SK-N-SH (cell line): ENCODE data around the gene CBFB. TPM values are rescaled to one million over a fixed set of nuclear protein-coding genes. Genes with fewer than 3 reads are reported as not detected.

Source experiments
- CTCF ChIA-PET: fragments of 300-600, 350-600 bp; formaldehyde crosslinking; extraction: SDS; loops from one replicate; lab custom pipeline; 2021; lab: Yijun Ruan, JAX
- POLR2A ChIA-PET: fragments of 350-600 bp; sonication (Branson Sonifier 250); formaldehyde crosslinking; extraction: SDS; loops from one replicate; lab custom pipeline; 2020; ENCODE audit warnings: antibody characterized with exemption, inconsistent platforms; lab: Yijun Ruan, JAX
- DNase-seq: peaks from one replicate; pipeline ENCODE4 v3.0.0; 2012
- H2AFZ ChIP-seq: fragments of 200-600 bp; sonication (generic); 2 replicates; pipeline ENCODE4 v1.8.1; 2016; ENCODE audit warnings: antibody characterized with exemption, mild to moderate bottlenecking, low read depth
- H3F3A ChIP-seq: fragments of 200-600 bp; sonication (generic); replicated peaks from 2 replicates; pipeline ENCODE3; 2016; ENCODE audit warnings: antibody characterized with exemption, mild to moderate bottlenecking; ENCODE audit not compliant: insufficient read depth
- H3K27ac ChIP-seq, 2 experiments: fragments of 200-500 bp in 1 of 2; fragments of 200-600 bp in 1 of 2; sonication (Bioruptor generic) in 1 of 2; sonication (generic), shearing (Covaris generic) in 1 of 2; 2 replicates each; pipeline versions ENCODE4 v1.5.1 to v1.6.1; 2014 to 2016; ENCODE audit warnings: low read depth in 2 of 2, inconsistent platforms in 1 of 2, low read length in 1 of 2, mild to moderate bottlenecking in 1 of 2, mixed read lengths in 1 of 2
- H3K27me3 ChIP-seq: fragments of 200-600 bp; sonication (generic), shearing (Covaris generic); 2 replicates; pipeline ENCODE4 v1.6.1; 2016; ENCODE audit warnings: mixed run types; ENCODE audit not compliant: insufficient read depth
- H3K36me3 ChIP-seq, 2 experiments: fragments of 200-500 bp in 1 of 2; fragments of 200-600 bp in 1 of 2; sonication (Bioruptor generic) in 1 of 2; sonication (generic) in 1 of 2; replicated peaks in 1 of 2; 2 replicates each; pipeline versions ENCODE3 to v1.5.1; 2014 to 2016; ENCODE audit warnings: low read length in 1 of 2, mild to moderate bottlenecking in 1 of 2; ENCODE audit not compliant: insufficient read depth in 2 of 2, control insufficient read depth in 1 of 2
- H3K4me1 ChIP-seq, 2 experiments: fragments of 200-500 bp in 1 of 2; fragments of 200-600 bp in 1 of 2; sonication (Bioruptor generic) in 1 of 2; sonication (generic), shearing (Covaris generic) in 1 of 2; 2 replicates each; pipeline versions ENCODE4 v1.5.1 to v1.6.1; 2014 to 2016; ENCODE audit warnings: low read depth in 1 of 2, low read length in 1 of 2, mixed run types in 1 of 2; ENCODE audit not compliant: insufficient read depth in 2 of 2, control insufficient read depth in 1 of 2
- H3K4me2 ChIP-seq: fragments of 200-600 bp; sonication (generic), shearing (Covaris generic); 2 replicates; pipeline ENCODE4 v1.6.1; 2017; ENCODE audit warnings: mixed run types
- H3K4me3 ChIP-seq, 2 experiments: fragments of 200-500 bp in 1 of 2; fragments of 200-600 bp in 1 of 2; sonication (Bioruptor generic) in 1 of 2; sonication (generic), shearing (Covaris generic) in 1 of 2; 2 replicates each; pipeline versions ENCODE4 v1.5.1 to v1.8.1; 2014 to 2016; ENCODE audit warnings: low read depth in 2 of 2, inconsistent platforms in 1 of 2, low read length in 1 of 2, mild to moderate bottlenecking in 1 of 2, mixed read lengths in 1 of 2, moderate library complexity in 1 of 2
- H3K79me2 ChIP-seq: fragments of 200-600 bp; sonication (generic); 2 replicates; pipeline ENCODE4 v1.8.1; 2017; ENCODE audit warnings: mild to moderate bottlenecking; ENCODE audit not compliant: insufficient read depth
- H3K9ac ChIP-seq: fragments of 200-600 bp; sonication (generic); 2 replicates; pipeline ENCODE4 v1.6.1; 2017; ENCODE audit warnings: mixed run types
- H3K9me2 ChIP-seq: fragments of 200-600 bp; sonication (generic); 2 replicates; pipeline ENCODE4 v1.6.1; 2017; ENCODE audit warnings: mixed run types
- H3K9me3 ChIP-seq: fragments of 200-600 bp; sonication (generic); 2 replicates; pipeline ENCODE4 v1.6.1; 2017; ENCODE audit warnings: mixed run types, mild to moderate bottlenecking, moderate library complexity
- H4K20me1 ChIP-seq: fragments of 200-600 bp; sonication (generic); 2 replicates; pipeline ENCODE4 v1.6.1; 2017; ENCODE audit warnings: mild to moderate bottlenecking, mixed run types; ENCODE audit not compliant: insufficient read depth
- GATA2 ChIP-seq: sonication (generic); formaldehyde crosslinking; IDR thresholded peaks from 2 replicates; pipeline ENCODE4 v1.5.0; 2020; ENCODE audit warnings: mild to moderate bottlenecking, missing genetic modification reagents
- JUND ChIP-seq: IDR thresholded peaks from 2 replicates; pipeline ENCODE4 v1.4.0; 2012
- NFIC ChIP-seq: IDR thresholded peaks from 2 replicates; pipeline ENCODE4 v1.4.0; 2012; ENCODE audit warnings: borderline replicate concordance
- RAD21 ChIP-seq: IDR thresholded peaks from 2 replicates; pipeline ENCODE4 v1.6.1; 2012; ENCODE audit warnings: mild to moderate bottlenecking, low read length
- SMC3 ChIP-seq: IDR thresholded peaks from 2 replicates; pipeline ENCODE4 v1.6.1; 2012; ENCODE audit warnings: low read depth, low read length, improper control_type of control experiment
- TAF1 ChIP-seq: IDR thresholded peaks from 2 replicates; pipeline ENCODE4 v1.6.1; 2012; ENCODE audit warnings: low read depth, mild to moderate bottlenecking, low read length, moderate library complexity, borderline replicate concordance
- YY1 ChIP-seq: IDR thresholded peaks from 2 replicates; pipeline ENCODE4 v1.4.0; 2012; ENCODE audit warnings: low read depth, mild to moderate bottlenecking
- WGBS: methylation state at CpG from one replicate; pipeline ENCODE4 v1.1.6; 2017; ENCODE audit warnings: low lambda C conversion rate; 5-methylcytosine and 5-hydroxymethylcytosine counted together
- polyA plus RNA-seq, 3 experiments: library from polyadenylated mRNA; depleted of rRNA; stranded (reverse); fragments of >200 nt; gene quantifications; 2 replicates each; pipeline ENCODE4 v1.2.3, GENCODE V29; 2012
- TF ChIP-seq, protein P1 (sequence below): fragments of 200-600 bp; sonication (generic); IDR thresholded peaks from 2 replicates; pipeline ENCODE4 v1.6.1; 2017; ENCODE audit warnings: antibody characterized with exemption, mild to moderate bottlenecking, moderate library complexity
- TF ChIP-seq, protein P2 (sequence below): fragments of 150-350 bp; IDR thresholded peaks from 2 replicates; pipeline ENCODE4 v1.6.1; 2016; ENCODE audit warnings: mild to moderate bottlenecking, low read depth, low read length
- TF ChIP-seq, protein P3 (sequence below): IDR thresholded peaks from 2 replicates; pipeline ENCODE4; 2012

Gene CBFB
- polyA plus RNA-seq, 1 of the 3 experiments (the other 2 are of a cell fraction), result 40.1 TPM

DNA sequence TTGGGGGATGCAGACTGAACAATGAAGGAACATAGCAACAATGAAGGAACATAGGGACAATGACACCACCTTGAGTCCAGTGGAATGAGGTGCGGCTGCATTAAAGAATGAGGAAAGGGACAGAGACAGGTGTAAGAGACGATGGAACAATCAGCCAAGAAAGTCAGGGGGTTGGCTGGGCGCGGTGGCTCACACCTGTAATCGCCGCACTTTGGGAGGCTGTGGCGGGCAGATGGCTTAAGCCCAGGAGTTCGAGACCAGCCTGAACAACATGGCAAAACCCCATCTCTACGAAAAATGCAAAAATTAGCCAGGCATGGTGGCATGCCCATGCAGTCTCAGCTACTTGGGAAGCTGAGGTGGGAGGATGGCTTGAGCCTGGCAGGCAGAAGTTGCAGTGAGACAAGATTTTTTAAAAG lies 13.6 kb upstream of the CBFB start:
- Histone ChIP-seq H3F3A (peaks cover 10% of the 10 kb centered on the region), H3K4me1 (peaks cover 8 to 11% of the 10 kb centered on the region in 2 experiments; a peak in 1 of 4 replicates), H3K9ac (no peak overlapping the region), H3K4me2 (no peak overlapping the region), H3K9me2 (no peaks in the 10 kb centered on the region), H3K4me3 (no peak overlapping the region), H3K9me3 (no peaks in the 10 kb centered on the region), H3K36me3 (no peaks in the 10 kb centered on the region), H3K27me3 (no peaks in the 10 kb centered on the region), H2AFZ (no peak overlapping the region), H3K27ac (no peak overlapping the region), H3K79me2 (no peaks in the 10 kb centered on the region), H4K20me1 (no peaks in the 10 kb centered on the region)
- CTCF ChIA-PET, result interaction anchor here (3.3 to 23.0 kb wide), 4 partner anchors 37 to 142 kb away, joined by 18 to 470 read pairs (median 56); partner anchors contain the start of genes B3GNT9, FBXL8 and TRADD
- TF ChIP-seq, protein P1, sequence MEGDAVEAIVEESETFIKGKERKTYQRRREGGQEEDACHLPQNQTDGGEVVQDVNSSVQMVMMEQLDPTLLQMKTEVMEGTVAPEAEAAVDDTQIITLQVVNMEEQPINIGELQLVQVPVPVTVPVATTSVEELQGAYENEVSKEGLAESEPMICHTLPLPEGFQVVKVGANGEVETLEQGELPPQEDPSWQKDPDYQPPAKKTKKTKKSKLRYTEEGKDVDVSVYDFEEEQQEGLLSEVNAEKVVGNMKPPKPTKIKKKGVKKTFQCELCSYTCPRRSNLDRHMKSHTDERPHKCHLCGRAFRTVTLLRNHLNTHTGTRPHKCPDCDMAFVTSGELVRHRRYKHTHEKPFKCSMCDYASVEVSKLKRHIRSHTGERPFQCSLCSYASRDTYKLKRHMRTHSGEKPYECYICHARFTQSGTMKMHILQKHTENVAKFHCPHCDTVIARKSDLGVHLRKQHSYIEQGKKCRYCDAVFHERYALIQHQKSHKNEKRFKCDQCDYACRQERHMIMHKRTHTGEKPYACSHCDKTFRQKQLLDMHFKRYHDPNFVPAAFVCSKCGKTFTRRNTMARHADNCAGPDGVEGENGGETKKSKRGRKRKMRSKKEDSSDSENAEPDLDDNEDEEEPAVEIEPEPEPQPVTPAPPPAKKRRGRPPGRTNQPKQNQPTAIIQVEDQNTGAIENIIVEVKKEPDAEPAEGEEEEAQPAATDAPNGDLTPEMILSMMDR, result peak; percentile 14; the same call in 1 of the 2 replicates
- TF ChIP-seq, protein P2, sequence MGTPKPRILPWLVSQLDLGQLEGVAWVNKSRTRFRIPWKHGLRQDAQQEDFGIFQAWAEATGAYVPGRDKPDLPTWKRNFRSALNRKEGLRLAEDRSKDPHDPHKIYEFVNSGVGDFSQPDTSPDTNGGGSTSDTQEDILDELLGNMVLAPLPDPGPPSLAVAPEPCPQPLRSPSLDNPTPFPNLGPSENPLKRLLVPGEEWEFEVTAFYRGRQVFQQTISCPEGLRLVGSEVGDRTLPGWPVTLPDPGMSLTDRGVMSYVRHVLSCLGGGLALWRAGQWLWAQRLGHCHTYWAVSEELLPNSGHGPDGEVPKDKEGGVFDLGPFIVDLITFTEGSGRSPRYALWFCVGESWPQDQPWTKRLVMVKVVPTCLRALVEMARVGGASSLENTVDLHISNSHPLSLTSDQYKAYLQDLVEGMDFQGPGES, result no peak
- no peak for TF ChIP-seq JUND
- no peak for TF ChIP-seq GATA2
- peak; percentile 14; the same call in 1 of the 2 replicates for TF ChIP-seq SMC3
- no peak for TF ChIP-seq NFIC
- peak; percentile 30 for TF ChIP-seq RAD21
- POLR2A ChIA-PET, result no interaction called here
- no peak for DNase-seq
- 98% methylated on average over 9 of the region's 9 CpGs for WGBS

DNA sequence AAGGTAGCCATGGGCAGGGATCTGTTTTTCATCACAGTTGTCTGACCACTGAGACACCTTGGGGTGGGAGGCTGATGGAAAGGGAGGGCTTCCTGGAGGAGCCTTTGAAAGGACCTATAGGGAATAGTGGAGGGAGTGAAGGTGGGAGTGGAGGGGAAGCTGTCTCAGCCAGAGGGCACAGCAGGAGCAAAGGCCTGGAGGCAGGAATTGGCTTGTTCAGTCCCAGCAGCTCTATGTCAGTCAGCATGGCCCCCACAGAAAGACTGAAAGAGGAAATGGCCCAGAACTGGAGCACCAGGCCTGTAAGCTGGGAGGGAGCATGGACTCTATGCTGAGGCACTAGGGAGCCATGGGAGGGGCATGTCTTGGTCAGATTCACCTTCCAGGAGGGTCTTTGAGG lies 12.8 kb upstream of the CBFB start:
- no peak overlapping the region for H3K4me3 ChIP-seq
- H3K4me2 ChIP-seq, result no peak overlapping the region
- H3F3A ChIP-seq, result peaks cover 10% of the 10 kb centered on the region
- H3K36me3 ChIP-seq, result no peaks in the 10 kb centered on the region
- DNase-seq, result no peak
- no peaks in the 10 kb centered on the region for H3K9me3 ChIP-seq
- CTCF ChIA-PET, result interaction anchor here (2.3 to 23.0 kb wide), 6 partner anchors 11 to 166 kb away, joined by 7 to 470 read pairs (median 28); partner anchors contain the start of genes B3GNT9, FBXL8 and TRADD
- no peak for TF ChIP-seq TAF1
- TF ChIP-seq SMC3, result no peak
- no peak for TF ChIP-seq YY1
- TF ChIP-seq, protein P3, sequence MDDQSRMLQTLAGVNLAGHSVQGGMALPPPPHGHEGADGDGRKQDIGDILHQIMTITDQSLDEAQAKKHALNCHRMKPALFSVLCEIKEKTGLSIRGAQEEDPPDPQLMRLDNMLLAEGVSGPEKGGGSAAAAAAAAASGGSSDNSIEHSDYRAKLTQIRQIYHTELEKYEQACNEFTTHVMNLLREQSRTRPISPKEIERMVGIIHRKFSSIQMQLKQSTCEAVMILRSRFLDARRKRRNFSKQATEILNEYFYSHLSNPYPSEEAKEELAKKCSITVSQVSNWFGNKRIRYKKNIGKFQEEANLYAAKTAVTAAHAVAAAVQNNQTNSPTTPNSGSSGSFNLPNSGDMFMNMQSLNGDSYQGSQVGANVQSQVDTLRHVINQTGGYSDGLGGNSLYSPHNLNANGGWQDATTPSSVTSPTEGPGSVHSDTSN, result no peak
- H3K27me3 ChIP-seq, result no peaks in the 10 kb centered on the region
- H3K79me2 ChIP-seq, result no peaks in the 10 kb centered on the region
- no peaks in the 10 kb centered on the region for H4K20me1 ChIP-seq
- no peak overlapping the region for H3K9ac ChIP-seq
- H3K4me1 ChIP-seq, result peaks cover 8 to 11% of the 10 kb centered on the region in 2 experiments; a peak in 1 of 4 replicates
- no peaks in the 10 kb centered on the region for H3K9me2 ChIP-seq
- no peak overlapping the region for H3K27ac ChIP-seq
- H2AFZ ChIP-seq, result no peak overlapping the region
- POLR2A ChIA-PET, result no interaction called here
